22Rv1 (cell line): ENCODE measurements around the gene MEF2C.

Source experiments
- CTCF ChIP-seq: fragments of 450-650 bp; IDR thresholded peaks from 2 replicates; pipeline ENCODE4 v1.5.1; 2017; ENCODE audit warnings: mild to moderate bottlenecking
- ZFX ChIP-seq: fragments of 450-650 bp; IDR thresholded peaks from 2 replicates; pipeline ENCODE4 v1.6.1; 2017; ENCODE audit warnings: antibody characterized with exemption, borderline replicate concordance

GRCh38 chr5:88885002-88885401 lies 2.0 kb upstream of the MEF2C start:
- TF ChIP-seq CTCF = no peak
- no peak for TF ChIP-seq ZFX
